ENCODE measurements around the gene PDZD2.

DNA sequence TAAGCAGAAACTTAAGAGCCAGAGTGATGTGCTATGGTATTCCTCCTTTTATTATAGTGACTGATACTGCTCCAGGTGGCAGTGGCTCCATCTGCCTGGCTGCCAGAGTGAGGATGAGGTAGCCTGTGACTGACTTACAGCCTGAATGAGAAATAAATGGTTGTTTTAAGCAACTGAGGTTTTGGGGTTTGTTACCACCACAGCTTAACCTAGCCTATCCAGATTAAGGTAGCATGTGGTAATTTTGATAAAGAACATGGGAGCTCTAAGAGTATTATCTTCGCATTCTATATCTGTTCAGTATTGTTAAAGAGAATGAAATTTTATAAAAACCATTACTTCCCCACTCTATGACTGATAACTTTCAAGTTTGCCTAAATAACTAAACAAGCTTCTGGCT, 496.2 kb downstream of the PDZD2 start:
- no peak for TF ChIP-seq POLR2A (IDR thresholded peaks at IDR 0.05)
- TF ChIP-seq, protein P1, sequence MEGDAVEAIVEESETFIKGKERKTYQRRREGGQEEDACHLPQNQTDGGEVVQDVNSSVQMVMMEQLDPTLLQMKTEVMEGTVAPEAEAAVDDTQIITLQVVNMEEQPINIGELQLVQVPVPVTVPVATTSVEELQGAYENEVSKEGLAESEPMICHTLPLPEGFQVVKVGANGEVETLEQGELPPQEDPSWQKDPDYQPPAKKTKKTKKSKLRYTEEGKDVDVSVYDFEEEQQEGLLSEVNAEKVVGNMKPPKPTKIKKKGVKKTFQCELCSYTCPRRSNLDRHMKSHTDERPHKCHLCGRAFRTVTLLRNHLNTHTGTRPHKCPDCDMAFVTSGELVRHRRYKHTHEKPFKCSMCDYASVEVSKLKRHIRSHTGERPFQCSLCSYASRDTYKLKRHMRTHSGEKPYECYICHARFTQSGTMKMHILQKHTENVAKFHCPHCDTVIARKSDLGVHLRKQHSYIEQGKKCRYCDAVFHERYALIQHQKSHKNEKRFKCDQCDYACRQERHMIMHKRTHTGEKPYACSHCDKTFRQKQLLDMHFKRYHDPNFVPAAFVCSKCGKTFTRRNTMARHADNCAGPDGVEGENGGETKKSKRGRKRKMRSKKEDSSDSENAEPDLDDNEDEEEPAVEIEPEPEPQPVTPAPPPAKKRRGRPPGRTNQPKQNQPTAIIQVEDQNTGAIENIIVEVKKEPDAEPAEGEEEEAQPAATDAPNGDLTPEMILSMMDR (IDR thresholded peaks at IDR 0.05 in 4 of 5, conservative IDR thresholded peaks at IDR 0.05 in 1 of 5): no peak

All from gastrocnemius medialis (tissue), 4 donors.